HTERT RPE-1 (cell line): ENCODE results near the gene ZNF222.

Experiments used
- in situ Hi-C: fragments of 300-500 bp; cut with MboI; formaldehyde crosslinking; loops from 4 replicates; pipeline ENCODE4 v1.14.3; 2020; ENCODE audit warnings: low sequenced_read_pairs

ZNF222 gene

DNA sequence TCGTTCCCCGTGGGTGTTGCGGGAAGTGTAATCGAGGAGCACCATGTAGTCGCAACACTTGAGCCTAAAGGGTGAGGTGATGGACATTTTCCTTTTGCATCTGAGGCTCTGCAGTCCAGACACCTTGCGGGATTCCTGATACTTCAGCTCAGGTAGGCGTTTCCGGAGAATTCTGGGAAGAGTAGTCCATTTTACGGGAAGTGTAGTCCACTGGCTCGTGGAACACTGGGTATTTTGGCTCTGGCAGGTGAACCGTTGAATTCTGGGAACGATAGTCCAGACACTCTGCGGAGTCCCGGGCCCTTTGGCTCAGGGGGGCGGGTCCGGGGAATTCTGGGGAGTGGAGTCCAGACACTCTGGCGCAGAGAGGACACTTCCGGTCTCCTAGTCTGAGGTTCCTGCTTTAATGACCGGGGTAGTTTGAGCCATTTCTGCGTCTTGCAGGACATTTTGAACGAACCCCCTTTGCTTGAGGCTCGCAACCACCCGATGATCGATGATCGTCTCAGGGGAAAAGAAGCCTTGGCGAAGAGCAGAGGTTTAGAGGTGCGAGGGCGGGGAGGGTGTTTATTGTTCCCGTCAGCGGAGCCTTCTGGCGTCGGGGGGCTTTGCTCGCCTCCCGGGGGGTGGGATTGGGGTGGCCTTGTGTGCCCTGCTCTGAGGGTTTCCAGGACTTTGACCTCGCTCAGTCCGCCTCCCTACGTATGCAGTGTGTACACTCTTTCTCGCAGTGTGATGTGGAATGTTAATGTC is 26.6 kb downstream of the ZNF222 start, which contains the start of gene ZNF223:
TSS of gene ZNF223 (plus strand) at position 387 of the 753 bp plus-strand sequence. CDS start 3,141 bp downstream, outside the sequence.
- in situ Hi-C loops: no loop called here

DNA sequence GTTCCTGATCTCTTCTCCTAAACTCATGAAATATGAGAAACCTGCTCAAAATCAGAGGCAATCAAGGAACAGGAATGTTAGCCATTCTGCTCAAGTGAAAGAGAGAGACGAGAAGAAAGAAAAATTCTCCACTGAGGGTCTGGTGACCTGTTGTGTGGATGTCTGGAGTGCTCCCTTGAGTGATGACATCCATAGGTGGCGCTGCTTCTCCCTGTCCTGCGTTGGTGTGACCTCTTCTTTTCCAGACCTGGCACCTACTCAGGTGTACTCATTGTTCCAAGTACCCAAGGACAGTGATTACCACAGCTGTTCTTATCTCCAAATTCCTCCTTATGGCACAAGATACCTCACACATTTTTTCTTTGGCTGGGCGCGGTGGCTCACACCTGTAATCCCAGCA is 30.7 kb downstream of the ZNF222 start:
- in situ Hi-C loops: no loop called here

DNA sequence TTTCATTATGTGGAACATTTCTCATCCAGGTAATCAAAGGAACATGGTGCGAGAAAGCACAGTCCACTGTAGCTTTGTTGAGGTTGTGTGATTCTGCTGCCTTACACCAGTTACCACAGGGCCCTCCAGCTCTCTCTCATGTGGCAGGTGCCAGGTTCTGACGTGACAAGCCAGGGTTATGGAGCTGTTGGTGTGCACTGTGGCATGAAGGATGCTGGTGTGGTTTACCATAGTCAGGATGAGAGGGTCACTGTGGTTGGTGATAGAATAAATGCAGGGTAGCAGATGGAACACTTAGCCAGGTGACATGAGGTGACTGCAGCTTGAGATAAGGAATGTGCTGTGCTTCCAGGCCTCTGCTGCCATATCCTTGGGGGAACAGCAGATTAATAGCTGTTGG is 34.0 kb downstream of the ZNF222 start:
- in situ Hi-C loops: no loop called here

DNA sequence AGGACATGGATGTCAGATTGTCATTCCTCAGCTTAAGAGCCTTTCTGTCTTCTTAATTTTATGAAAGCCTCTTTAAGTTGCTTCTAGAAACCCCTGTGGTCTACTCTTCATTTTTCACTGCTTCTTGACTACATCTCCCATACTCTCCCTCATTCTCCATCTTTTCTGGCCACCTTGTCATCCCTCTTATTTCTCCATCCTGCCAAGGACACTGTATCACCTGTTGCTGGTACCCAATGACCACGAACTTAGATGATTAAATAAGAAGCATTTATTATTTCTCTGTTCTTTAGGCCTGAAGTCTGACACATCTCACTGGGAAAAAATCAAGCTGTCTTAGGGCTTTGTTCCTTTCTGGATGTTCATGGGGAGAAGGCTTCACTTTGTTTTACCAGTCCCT is 35.9 kb downstream of the ZNF222 start:
- in situ Hi-C loops: no loop called here

DNA sequence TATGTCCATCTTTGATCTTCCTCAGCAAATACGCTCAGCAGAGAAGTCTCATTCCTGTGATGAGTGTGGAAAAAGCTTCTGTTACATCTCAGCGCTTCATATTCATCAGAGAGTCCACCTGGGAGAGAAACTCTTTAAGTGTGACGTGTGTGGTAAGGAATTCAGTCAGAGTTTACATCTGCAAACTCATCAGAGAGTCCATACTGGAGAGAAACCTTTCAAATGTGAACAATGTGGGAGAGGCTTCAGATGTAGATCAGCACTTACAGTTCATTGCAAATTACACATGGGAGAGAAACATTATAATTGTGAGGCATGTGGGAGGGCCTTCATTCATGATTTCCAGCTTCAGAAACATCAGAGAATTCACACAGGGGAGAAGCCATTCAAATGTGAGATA is 41.1 kb downstream of the ZNF222 start:
- in situ Hi-C loops: no loop called here

DNA sequence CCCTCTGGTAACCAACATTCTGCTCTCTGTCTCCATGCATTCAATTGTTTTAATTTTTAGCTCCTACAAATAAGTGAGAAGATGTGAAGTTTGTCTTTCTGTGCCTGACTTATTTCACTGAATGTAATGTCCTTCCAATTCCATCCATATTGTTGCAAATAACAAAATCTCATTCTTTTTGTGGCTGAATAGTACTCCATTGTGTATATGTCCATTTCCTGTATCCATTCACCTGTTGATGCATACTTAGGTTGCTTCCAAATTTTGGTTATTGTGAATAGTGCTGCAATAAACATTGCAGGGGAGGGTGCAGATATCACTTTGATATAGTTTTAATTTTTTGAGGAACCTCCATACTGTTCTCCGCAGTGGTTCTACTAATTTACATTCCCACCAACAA is 44.2 kb downstream of the ZNF222 start:
- in situ Hi-C loops: no loop called here

DNA sequence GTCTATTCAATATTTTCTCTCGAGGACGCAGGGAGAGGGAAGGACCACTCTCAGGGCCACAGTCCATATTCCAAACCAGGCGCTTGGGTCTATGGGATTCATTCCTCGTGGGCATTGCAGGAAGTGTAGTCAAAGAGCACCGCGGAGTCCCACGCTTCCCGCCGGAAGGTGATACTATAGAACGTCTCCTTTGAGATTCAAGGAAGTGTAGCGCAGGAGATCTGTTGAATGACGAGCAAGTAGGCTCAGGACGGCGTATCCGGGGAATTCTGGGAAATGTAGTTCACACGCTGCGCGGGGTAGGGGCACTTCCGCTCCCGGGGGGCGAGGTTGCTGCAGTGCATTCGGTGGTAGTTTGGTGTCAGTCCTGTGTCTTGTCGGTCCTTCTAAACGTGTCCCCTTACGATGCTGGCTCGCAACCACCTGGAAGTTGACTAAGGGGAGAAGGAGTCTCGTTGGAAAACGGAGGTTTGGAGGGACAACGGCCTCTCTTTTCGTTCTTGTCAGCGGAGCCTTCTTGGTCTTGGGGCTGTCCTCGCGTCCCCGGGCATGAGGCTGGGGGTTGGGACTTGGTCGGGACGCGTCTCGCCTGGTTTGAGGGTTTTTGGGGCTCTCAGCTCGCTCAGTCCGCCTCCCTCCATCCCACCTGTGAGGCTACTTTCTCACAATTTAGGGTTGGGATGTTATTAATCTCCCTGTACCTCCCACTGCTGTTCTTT is 46.8 kb downstream of the ZNF222 start, which contains the start of gene ZNF284:
TSS of gene ZNF284 (plus strand) at position 336 of the 719 bp plus-strand sequence. CDS start 4,231 bp downstream, outside the sequence.
- in situ Hi-C loops: no loop called here

DNA sequence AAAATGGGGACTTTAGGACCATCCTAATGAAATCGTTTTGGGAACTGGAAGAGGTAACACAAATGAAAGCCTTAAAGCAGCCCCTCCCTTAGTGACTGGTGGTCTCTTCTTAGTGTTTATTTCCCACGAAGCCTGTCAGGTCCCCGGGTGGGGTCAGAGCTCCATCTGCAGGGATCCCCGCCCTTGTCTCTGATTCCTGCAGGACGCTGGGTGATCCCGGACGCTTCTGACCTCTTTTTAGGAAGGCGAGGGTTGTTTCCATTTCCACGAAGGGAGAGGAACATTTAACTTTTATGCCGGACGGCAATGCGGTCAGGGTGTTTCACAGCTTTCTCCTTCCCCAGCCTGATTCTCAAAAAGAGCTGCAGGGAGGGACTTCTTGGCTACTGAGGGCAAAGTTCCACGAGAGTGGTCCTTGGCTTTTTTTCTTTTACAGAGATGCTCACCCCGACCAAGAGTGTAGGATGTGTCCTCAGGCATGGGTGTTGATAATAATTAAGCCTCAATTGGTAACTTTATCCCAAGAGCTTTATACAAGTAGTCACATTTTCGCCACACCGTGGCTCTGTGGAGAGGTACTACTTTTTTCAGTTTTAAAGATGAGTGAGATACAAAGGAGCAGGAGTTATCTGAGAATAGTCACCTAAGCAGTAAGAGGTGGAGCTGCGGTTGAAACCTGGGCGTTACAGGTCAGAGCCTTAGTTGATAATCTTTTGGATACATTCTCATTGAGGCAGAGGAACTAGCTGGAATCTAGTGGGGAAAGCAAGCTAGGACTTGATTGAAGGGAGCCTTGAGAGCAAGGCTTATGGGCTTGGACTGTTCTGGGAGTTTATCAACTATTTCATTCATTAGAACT is 47.6 kb downstream of the ZNF222 start:
- in situ Hi-C loops: no loop called here

DNA sequence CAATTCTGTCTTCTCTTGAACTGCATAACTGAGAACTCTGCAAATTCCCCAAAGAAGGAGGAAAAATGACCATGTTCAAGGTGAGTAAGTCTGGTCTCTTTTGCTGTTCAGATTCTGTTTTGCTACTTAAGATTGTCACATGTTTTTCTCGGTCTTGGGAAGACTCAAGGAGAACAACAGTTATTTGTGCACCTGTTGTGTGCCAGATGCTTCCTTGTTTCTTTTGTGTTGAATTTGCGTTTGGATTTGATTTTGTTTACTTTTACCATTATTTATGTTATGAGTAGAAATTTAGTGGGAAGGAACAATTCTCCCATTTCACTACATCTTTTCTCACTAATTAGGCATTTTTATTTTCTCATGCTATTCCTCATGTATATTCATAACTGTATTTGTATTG is 51.1 kb downstream of the ZNF222 start:
- in situ Hi-C loops: no loop called here
